NOMO-1 treated with DMSO at 0.1 percent for 48 hours (cell line): ENCODE data around the gene CLEC16A.

Experiments used
- DNase-seq: peaks from one replicate; lab custom pipeline; 2025; ENCODE audit not compliant: unreplicated experiment; lab: John Stamatoyannopoulos, UW

Gene CLEC16A

GRCh38 chr16:11111856-11112634 is 167.7 kb downstream of the CLEC16A start:
- DNase-seq, result no peak

GRCh38 chr16:11112723-11113348 is 168.5 kb downstream of the CLEC16A start:
- DNase-seq, result no peak

- peak; percentile 73 for DNase-seq
Observed at GRCh38 chr16:11114366-11115164, 170.2 kb downstream of the CLEC16A start.

GRCh38 chr16:11117576-11118211 is 173.3 kb downstream of the CLEC16A start:
- DNase-seq, result no peak

GRCh38 chr16:11118479-11118878 is 174.1 kb downstream of the CLEC16A start:
- DNase-seq, result no peak

- no peak for DNase-seq
Observed at GRCh38 chr16:11121083-11121608, 176.8 kb downstream of the CLEC16A start.

- DNase-seq, result no peak
Observed at GRCh38 chr16:11121914-11122692, 177.7 kb downstream of the CLEC16A start.

- no peak for DNase-seq
Observed at GRCh38 chr16:11123666-11124065, 179.3 kb downstream of the CLEC16A start.

GRCh38 chr16:11125936-11126335 is 181.6 kb downstream of the CLEC16A start:
- no peak for DNase-seq

GRCh38 chr16:11126399-11127054 is 182.2 kb downstream of the CLEC16A start:
- DNase-seq, result no peak

GRCh38 chr16:11127610-11128195 is 183.3 kb downstream of the CLEC16A start:
- no peak for DNase-seq

- DNase-seq, result peak; percentile 15
Observed at GRCh38 chr16:11128211-11129141, 184.1 kb downstream of the CLEC16A start.

GRCh38 chr16:11129378-11129781 is 185.0 kb downstream of the CLEC16A start:
- no peak for DNase-seq

GRCh38 chr16:11130978-11131665 is 186.8 kb downstream of the CLEC16A start:
- DNase-seq, result no peak

GRCh38 chr16:11131706-11132105 is 187.3 kb downstream of the CLEC16A start:
- no peak for DNase-seq

- DNase-seq, result peak; percentile 39
Observed at GRCh38 chr16:11133344-11133943, 189.1 kb downstream of the CLEC16A start.

GRCh38 chr16:11134722-11135463 is 190.5 kb downstream of the CLEC16A start:
- no peak for DNase-seq
